Left ventricle myocardium inferior (tissue), 1 donor: ENCODE results near the gene MMP13. TPM values are rescaled to one million over a fixed set of nuclear protein-coding genes. Genes with fewer than 3 reads are reported as not detected.
"Not testable (repeated sequence)": the region's sequence is repeated elsewhere in the genome, so short reads cannot be mapped to it uniquely, and the experiment has no call there.

Experiments
- DNase-seq: peaks from one replicate; pipeline ENCODE4 v3.0.0-alpha.2; 2020
- H3K27ac ChIP-seq: fragments of 200-600 bp; replicated peaks from 2 replicates; pipeline ENCODE4 v1.8.0; 2021
- H3K27me3 ChIP-seq: fragments of 200-600 bp; 2 replicates; pipeline ENCODE4 v1.8.0; 2021; ENCODE audit warnings: low read depth
- H3K36me3 ChIP-seq: fragments of 200-600 bp; 2 replicates; pipeline ENCODE4 v1.8.0; 2021
- H3K4me1 ChIP-seq: fragments of 200-600 bp; 2 replicates; pipeline ENCODE4 v1.8.0; 2021
- H3K4me3 ChIP-seq: fragments of 200-600 bp; 2 replicates; pipeline ENCODE4 v1.8.0; 2021; ENCODE audit warnings: mild to moderate bottlenecking, moderate library complexity
- H3K9me3 ChIP-seq: fragments of 200-600 bp; replicated peaks from 2 replicates; pipeline ENCODE4 v1.8.0; 2021
- CTCF ChIP-seq: fragments of 200-600 bp; IDR thresholded peaks from 2 replicates; pipeline ENCODE4 v1.8.0; 2021; ENCODE audit warnings: antibody characterized with exemption, mild to moderate bottlenecking, borderline replicate concordance
- intact Hi-C: fragments of 100-400 bp; cut with micrococcal nuclease; formaldehyde crosslinking; loops from one replicate; pipeline ENCODE4 v1.11.0; 2022
- total RNA-seq: library from RNA; stranded (reverse); fragmentation: NEBNext Ultra II Directional; extraction: Animal tissue kit (Norgen Biotek cat#: 25700); gene quantifications from one replicate; pipeline ENCODE4 v1.2.1, GENCODE V29; 2021
- donor health status: DM: no; HTN: yes; CAD: no; lungs with severe emphysema.

Gene MMP13
- total RNA-seq, 1 donor from 2014 or later, result not detected

GRCh38 chr11:102912482-102912830, 43.1 kb downstream of the MMP13 start:
- no peaks in the 10 kb centered on the region for H3K9me3 ChIP-seq
- no peaks in the 10 kb centered on the region for H3K27me3 ChIP-seq
- no peaks in the 10 kb centered on the region for H3K4me1 ChIP-seq
- H3K27ac ChIP-seq, result no peak overlapping the region
- intact Hi-C loops, result no loop called here
- H3K4me3 ChIP-seq, result no peak overlapping the region
- DNase-seq, result no peak
- TF ChIP-seq CTCF, result no peak
- no peaks in the 10 kb centered on the region for H3K36me3 ChIP-seq

- Histone ChIP-seq H3K4me3 (no peak overlapping the region), H3K9me3 (no peaks in the 10 kb centered on the region), H3K27me3 (no peaks in the 10 kb centered on the region), H3K36me3 (no peaks in the 10 kb centered on the region), H3K4me1 (no peaks in the 10 kb centered on the region), H3K27ac (no peak overlapping the region)
- DNase-seq, result no peak
- TF ChIP-seq CTCF, result no peak
- intact Hi-C loops, result no loop called here
Measured at GRCh38 chr11:102911758-102912481, 43.6 kb downstream of the MMP13 start.

- DNase-seq, H3K27ac ChIP-seq, H3K27me3 ChIP-seq, H3K36me3 ChIP-seq, H3K9me3 ChIP-seq, H3K4me1 ChIP-seq, intact Hi-C loops, H3K4me3 ChIP-seq: not testable (repeated sequence)
Measured at GRCh38 chr11:102905848-102906247, 49.7 kb downstream of the MMP13 start.

GRCh38 chr11:102903895-102904294, 51.6 kb downstream of the MMP13 start:
- intact Hi-C loops, H3K4me1 ChIP-seq, H3K36me3 ChIP-seq, H3K27me3 ChIP-seq, H3K4me3 ChIP-seq, H3K9me3 ChIP-seq, DNase-seq, H3K27ac ChIP-seq: not testable (repeated sequence)

GRCh38 chr11:102900346-102900745, 55.2 kb downstream of the MMP13 start:
- H3K9me3 ChIP-seq, result peaks cover 8% of the 10 kb centered on the region
- H3K27ac ChIP-seq, result no peak overlapping the region
- no peak for DNase-seq
- no peaks in the 10 kb centered on the region for H3K36me3 ChIP-seq
- TF ChIP-seq CTCF, result no peak
- H3K4me3 ChIP-seq, result no peak overlapping the region
- H3K27me3 ChIP-seq, result peaks cover 4% of the 10 kb centered on the region
- intact Hi-C loops, result no loop called here
- H3K4me1 ChIP-seq, result no peaks in the 10 kb centered on the region

Other genes with a start within 250 kb of the MMP13 start
- not detected for gene MMP27, start 250.0 kb downstream of the MMP13 start, total RNA-seq
- not detected for gene MMP8, start 230.8 kb downstream of the MMP13 start, total RNA-seq
- not detected for gene MMP10, start 175.1 kb downstream of the MMP13 start, total RNA-seq
- gene MMP1, start 157.6 kb downstream of the MMP13 start, total RNA-seq, result not detected
- not detected for gene MMP3, start 112.1 kb downstream of the MMP13 start, total RNA-seq
- gene MMP12, start 80.8 kb downstream of the MMP13 start, total RNA-seq, result not detected
- 25.8 TPM for gene DCUN1D5, start 136.4 kb upstream of the MMP13 start, total RNA-seq
- gene DYNC2H1, start 153.7 kb upstream of the MMP13 start, total RNA-seq, result 5.4 TPM